HCT116 (cell line): ENCODE data around the gene SKI. TPM values are rescaled to one million over a fixed set of nuclear protein-coding genes. Genes with fewer than 3 reads are reported as not detected.

ENCODE experiments used
- ATAC-seq: fragments of 200-7000 bp; cut with Tn5 transposase; 2 replicates; pipeline ENCODE4 v1.9.1; 2020; ENCODE audit warnings: mild to moderate bottlenecking, moderate library complexity
- BruUV-seq: library from RNA; stranded (reverse); fragments of 400-500 nt; replicated peaks from 2 replicates; lab custom pipeline; 2021; lab: Mats Ljungman, UMichigan
- CTCF ChIA-PET: fragments of 300-600 bp; sonication (Branson Sonifier 250); formaldehyde crosslinking; loops from one replicate; lab custom pipeline; 2021; ENCODE audit warnings: antibody characterized with exemption; lab: Charles Lee
- POLR2A ChIA-PET: fragments of 300-600, 350-600 bp; sonication (Branson Sonifier 250); formaldehyde crosslinking; loops from one replicate; lab custom pipeline; 2021; ENCODE audit warnings: antibody characterized with exemption; lab: Charles Lee
- RAD21 ChIA-PET, 2 experiments: fragments of 300-600 bp; sonication (Branson Sonifier 250); formaldehyde crosslinking; loops; one replicate each; lab custom pipeline; 2023; ENCODE audit warnings: low total read pairs in 2 of 2; ENCODE audit not compliant: uncharacterized antibody in 2 of 2, unreplicated experiment in 2 of 2, low non-redundant PET in 1 of 2; lab: Charles Lee
- DNase-seq: peaks from one replicate; pipeline ENCODE4 v3.0.0-alpha.2; 2010; ENCODE audit warnings: low read depth, low spot score
- H2AFZ ChIP-seq: fragments of 200-600 bp; shearing (Covaris generic), sonication (generic); 2 replicates; pipeline ENCODE4 v1.6.1; 2017; ENCODE audit warnings: low read depth, mixed run types, mixed read lengths, antibody characterized with exemption, low read length; ENCODE audit not compliant: poor library complexity, severe bottlenecking
- H3K27ac ChIP-seq: 2 replicates; pipeline ENCODE4 v1.5.1; 2012; ENCODE audit warnings: low read depth, low read length
- H3K27me3 ChIP-seq: fragments of 200-600 bp; sonication (generic); 2 replicates; pipeline ENCODE4 v1.6.1; 2016; ENCODE audit warnings: mixed run types, low read length, mixed read lengths; ENCODE audit not compliant: insufficient read depth
- H3K36me3 ChIP-seq, 2 experiments: fragments of 200-500 bp in 1 of 2; fragments of 200-600 bp in 1 of 2; sonication (Bioruptor generic) in 1 of 2; sonication (generic) in 1 of 2; 2 replicates each; pipeline versions ENCODE4 v1.5.1 to v1.6.1; 2014 to 2016; ENCODE audit warnings: low read length in 2 of 2, inconsistent platforms in 1 of 2, mixed read lengths in 1 of 2, mixed run types in 1 of 2; ENCODE audit not compliant: insufficient read depth in 2 of 2, control insufficient read depth in 1 of 2
- H3K4me1 ChIP-seq, 2 experiments: fragments of 200-600 bp in 1 of 2; sonication (generic) in 1 of 2; 2 replicates each; pipeline versions ENCODE4 v1.5.1 to v1.6.1; 2012 to 2017; ENCODE audit warnings: low read length in 2 of 2, inconsistent platforms in 1 of 2, mild to moderate bottlenecking in 1 of 2, mixed read lengths in 1 of 2, mixed run types in 1 of 2, moderate library complexity in 1 of 2; ENCODE audit not compliant: insufficient read depth in 2 of 2, control insufficient read depth in 1 of 2
- H3K4me2 ChIP-seq: fragments of 200-600 bp; sonication (generic); 2 replicates; pipeline ENCODE4 v1.6.1; 2017; ENCODE audit warnings: mixed run types, low read length, mixed read lengths
- H3K4me3 ChIP-seq, 2 experiments: fragments of 200-600 bp in 1 of 2; sonication (generic) in 1 of 2; replicated peaks in 1 of 2; 2 replicates each; pipeline ENCODE4 v1.5.1; 2011 to 2016; ENCODE audit warnings: low read length in 2 of 2, control low read depth in 1 of 2, low read depth in 1 of 2, mild to moderate bottlenecking in 1 of 2, mixed read lengths in 1 of 2, mixed run types in 1 of 2
- H3K79me2 ChIP-seq: fragments of 200-600 bp; sonication (generic); 2 replicates; pipeline ENCODE4 v1.6.1; 2017; ENCODE audit warnings: mild to moderate bottlenecking, mixed run types, low read length, moderate library complexity, mixed read lengths; ENCODE audit not compliant: insufficient read depth
- H3K9ac ChIP-seq: fragments of 200-600 bp; sonication (generic); 2 replicates; pipeline ENCODE4 v1.6.1; 2016; ENCODE audit warnings: low read length, mixed read lengths
- H3K9me2 ChIP-seq: fragments of 200-600 bp; sonication (generic), shearing (Covaris generic); 2 replicates; pipeline ENCODE4 v1.6.1; 2017; ENCODE audit warnings: mixed run types, mild to moderate bottlenecking, moderate library complexity; ENCODE audit not compliant: insufficient read depth
- H3K9me3 ChIP-seq, 2 experiments: fragments of 200-500 bp in 1 of 2; fragments of 200-600 bp in 1 of 2; sonication (Bioruptor generic) in 1 of 2; sonication (generic) in 1 of 2; 2 replicates each; pipeline ENCODE4 v1.6.1; 2014 to 2017; ENCODE audit warnings: low read length in 2 of 2, mixed read lengths in 2 of 2, inconsistent platforms in 1 of 2, low read depth in 1 of 2, mild to moderate bottlenecking in 1 of 2, mixed run types in 1 of 2, moderate library complexity in 1 of 2; ENCODE audit not compliant: control insufficient read depth in 1 of 2, insufficient read depth in 1 of 2
- H4K20me1 ChIP-seq: fragments of 200-600 bp; sonication (generic), shearing (Covaris generic); 2 replicates; pipeline ENCODE4 v1.6.1; 2017; ENCODE audit warnings: mixed run types, mild to moderate bottlenecking, moderate library complexity; ENCODE audit not compliant: insufficient read depth
- CBX3 ChIP-seq: IDR thresholded peaks from 2 replicates; pipeline ENCODE4 v1.6.1; 2012; ENCODE audit warnings: low read depth
- CEBPB ChIP-seq: IDR thresholded peaks from 2 replicates; pipeline ENCODE4 v1.6.1; 2012; ENCODE audit warnings: low read depth
- CTCF ChIP-seq, 3 experiments: fragments of 200-600 bp in 1 of 3; sonication (generic) in 1 of 3; IDR thresholded peaks in 2 of 3; conservative IDR thresholded peaks in 1 of 3; 2 replicates each; pipeline ENCODE4 v1.5.1; 2012 to 2017; ENCODE audit warnings: low read depth in 2 of 3, low read length in 2 of 3, antibody characterized with exemption in 1 of 3, borderline replicate concordance in 1 of 3, control low read depth in 1 of 3, mild to moderate bottlenecking in 1 of 3, mixed read lengths in 1 of 3, mixed run types in 1 of 3, moderate library complexity in 1 of 3; ENCODE audit not compliant: insufficient read depth in 1 of 3
- EGR1 ChIP-seq: IDR thresholded peaks from 2 replicates; pipeline ENCODE4 v1.6.1; 2012; ENCODE audit warnings: low read depth
- FOSL1 ChIP-seq: IDR thresholded peaks from 2 replicates; pipeline ENCODE4 v1.6.1; 2012; ENCODE audit warnings: low read depth
- MAX ChIP-seq: IDR thresholded peaks from 2 replicates; pipeline ENCODE4 v1.6.1; 2012
- RAD21 ChIP-seq: IDR thresholded peaks from 2 replicates; pipeline ENCODE4 v1.6.1; 2012; ENCODE audit warnings: low read depth, mild to moderate bottlenecking
- SIN3A ChIP-seq: IDR thresholded peaks from 2 replicates; pipeline ENCODE4 v1.6.1; 2012; ENCODE audit warnings: low read depth
- SP1 ChIP-seq: IDR thresholded peaks from 2 replicates; pipeline ENCODE4 v1.6.1; 2012; ENCODE audit warnings: low read depth
- YY1 ChIP-seq: IDR thresholded peaks from 2 replicates; pipeline ENCODE4 v1.6.1; 2011; ENCODE audit warnings: low read length, low read depth, moderate library complexity, mild to moderate bottlenecking; ENCODE audit not compliant: insufficient replicate concordance; ENCODE audit errors: extremely low read depth
- ZNF274 ChIP-seq: fragments of 200-500 bp; sonication (Bioruptor generic); IDR thresholded peaks from 2 replicates; pipeline ENCODE4 v1.6.1; 2014; ENCODE audit warnings: mild to moderate bottlenecking, low read depth, low read length, inconsistent platforms
- intact Hi-C: fragments of 100-400 bp; cut with micrococcal nuclease; formaldehyde crosslinking; loops from 2 replicates; pipeline ENCODE4 v1.10.0; 2022
- total RNA-seq: library from RNA; stranded (reverse); gene quantifications from one replicate; pipeline ENCODE4 v1.2.1, GENCODE V29; 2021; ENCODE audit not compliant: unreplicated experiment

SKI gene
- total RNA-seq, 1 experiment from 2014 or later = 56.2 TPM

- BruUV-seq = no TSS peak
- TF ChIP-seq SIN3A = no peak
- TF ChIP-seq FOSL1 = no peak
- no peak for TF ChIP-seq MAX
- no peak for TF ChIP-seq EGR1
- no peak for TF ChIP-seq RAD21
- TF ChIP-seq CEBPB = no peak
- no peak for TF ChIP-seq SP1
- TF ChIP-seq YY1 = no peak
- no peak for TF ChIP-seq CTCF (IDR thresholded peaks at IDR 0.05 in 2 of 3, conservative IDR thresholded peaks at IDR 0.05 in 1 of 3; ENCODE audit: borderline replicate concordance in 1 of 3, insufficient read depth in 1 of 3, low read depth in 2 of 3, low read length in 2 of 3)
- TF ChIP-seq ZNF274 = no peak
- no peak for TF ChIP-seq CBX3
- no peak overlapping the region for H2AFZ ChIP-seq
- DNase-seq = no peak
- POLR2A ChIA-PET = no interaction called here
- no peak overlapping the region for H3K4me3 ChIP-seq
- H3K9me2 ChIP-seq = no peaks in the 10 kb centered on the region
- RAD21 ChIA-PET = no interaction called here
- H3K79me2 ChIP-seq = peaks cover 59% of the 10 kb centered on the region
- no peak overlapping the region for H3K27ac ChIP-seq
- H3K9me3 ChIP-seq = no peaks in the 10 kb centered on the region
- intact Hi-C loops = no loop called here
- no peaks in the 10 kb centered on the region for H3K27me3 ChIP-seq
- no peak overlapping the region for H3K9ac ChIP-seq
- no peak for ATAC-seq
- no peaks in the 10 kb centered on the region for H4K20me1 ChIP-seq
- H3K4me1 ChIP-seq = no peaks in the 10 kb centered on the region
- H3K4me2 ChIP-seq = no peak overlapping the region
- H3K36me3 ChIP-seq = peaks cover 3 to 5% of the 10 kb centered on the region in 2 experiments; a peak in 1 of 4 replicates
- CTCF ChIA-PET = no interaction called here
These were observed 73.6 kb downstream of the SKI start for GRCh38 chr1:2301607-2302291.
